CD14-positive monocyte (primary cell): ENCODE measurements around the gene KIAA1755. TPM values are rescaled to one million over a fixed set of nuclear protein-coding genes. Genes with fewer than 3 reads are reported as not detected.
A peak's percentile ranks its signal among the peaks of the same experiment; 100 is the strongest.

Source experiments
- DNase-seq, 3 donors: peaks; one replicate each; pipeline ENCODE4 v3.0.0-alpha.2; 2011 to 2022
- H2AFZ ChIP-seq: 2 replicates; pipeline ENCODE4 v1.6.0; 2012; ENCODE audit warnings: mild to moderate bottlenecking, low read depth, low read length, inconsistent platforms; ENCODE audit not compliant: insufficient read depth, poor library complexity, severe bottlenecking
- H3K27ac ChIP-seq, 2 donors: 1 replicate in 1 of 2; 2 replicates in 1 of 2; pipeline ENCODE4 v1.5.1; 2012 to 2013; ENCODE audit warnings: low read length in 2 of 2, control low read depth in 1 of 2, inconsistent platforms in 1 of 2, low read depth in 1 of 2, mild to moderate bottlenecking in 1 of 2
- H3K27me3 ChIP-seq, 2 donors: one replicate each; pipeline versions ENCODE4 v1.6.0 to v1.6.1; 2011 to 2013; ENCODE audit warnings: low read length in 2 of 2; ENCODE audit not compliant: control insufficient read depth in 2 of 2, insufficient read depth in 2 of 2
- H3K36me3 ChIP-seq, 2 donors: replicated peaks in 1 of 2; 1 replicate in 1 of 2; 2 replicates in 1 of 2; pipeline versions ENCODE4 v1.5.1 to v1.6.1; 2012 to 2013; ENCODE audit warnings: low read length in 2 of 2, control low read depth in 1 of 2, inconsistent platforms in 1 of 2, mild to moderate bottlenecking in 1 of 2; ENCODE audit not compliant: insufficient read depth in 2 of 2, control insufficient read depth in 1 of 2
- H3K4me1 ChIP-seq, 2 donors: 1 replicate in 1 of 2; 2 replicates in 1 of 2; pipeline versions ENCODE4 v1.5.1 to v1.6.1; 2012 to 2013; ENCODE audit warnings: low read length in 2 of 2, control low read depth in 1 of 2, inconsistent platforms in 1 of 2, mild to moderate bottlenecking in 1 of 2, moderate library complexity in 1 of 2; ENCODE audit not compliant: insufficient read depth in 2 of 2, control insufficient read depth in 1 of 2
- H3K4me2 ChIP-seq: replicated peaks from 2 replicates; pipeline ENCODE3; 2012; ENCODE audit warnings: low read length, moderate library complexity, mild to moderate bottlenecking; ENCODE audit not compliant: poor library complexity, severe bottlenecking; ENCODE audit errors: extremely low read depth
- H3K4me3 ChIP-seq, 3 experiments: fragments of 200-600 bp in 1 of 3; sonication (generic) in 1 of 3; replicated peaks in 1 of 3; 1 replicate in 2 of 3; 2 replicates in 1 of 3; pipeline ENCODE4 v1.5.1; 2011 to 2013; ENCODE audit warnings: low read length in 3 of 3, mild to moderate bottlenecking in 3 of 3, control low read depth in 2 of 3, low read depth in 2 of 3, inconsistent platforms in 1 of 3, moderate library complexity in 1 of 3
- H3K79me2 ChIP-seq: 2 replicates; pipeline ENCODE4 v1.6.0; 2012; ENCODE audit warnings: mild to moderate bottlenecking, control low read depth, inconsistent platforms, low read length, moderate library complexity; ENCODE audit not compliant: insufficient read depth
- H3K9ac ChIP-seq: 2 replicates; pipeline ENCODE4 v1.6.0; 2017; ENCODE audit warnings: low read length, mild to moderate bottlenecking; ENCODE audit not compliant: insufficient read depth, poor library complexity, severe bottlenecking
- H3K9me3 ChIP-seq, 2 donors: replicated peaks in 1 of 2; 1 replicate in 1 of 2; 2 replicates in 1 of 2; pipeline versions ENCODE4 v1.5.1 to v1.6.1; 2012 to 2013; ENCODE audit warnings: low read length in 2 of 2, control low read depth in 1 of 2; ENCODE audit not compliant: control insufficient read depth in 1 of 2, insufficient read depth in 1 of 2
- H4K20me1 ChIP-seq: 2 replicates; pipeline ENCODE4 v1.6.0; 2012; ENCODE audit warnings: mild to moderate bottlenecking, low read length, control low read depth, moderate library complexity; ENCODE audit not compliant: insufficient read depth
- H3K27ac Mint-ChIP-seq, 7 donors: one replicate each; pipeline ENCODE4 v1.8.0; 2020; ENCODE audit warnings: mild to moderate bottlenecking in 7 of 7, mixed read lengths in 7 of 7, moderate library complexity in 6 of 7, inconsistent platforms in 2 of 7
- H3K27me3 Mint-ChIP-seq, 3 donors: one replicate each; pipeline ENCODE4 v1.8.0; 2021 to 2022; ENCODE audit warnings: low read depth in 3 of 3, mild to moderate bottlenecking in 3 of 3, mixed read lengths in 3 of 3, moderate library complexity in 3 of 3, inconsistent platforms in 1 of 3
- H3K36me3 Mint-ChIP-seq, 2 donors: one replicate each; pipeline ENCODE4 v1.8.0; 2020; ENCODE audit warnings: mixed read lengths in 2 of 2, inconsistent platforms in 1 of 2, mild to moderate bottlenecking in 1 of 2
- H3K4me1 Mint-ChIP-seq: one replicate; pipeline ENCODE4 v1.8.0; 2020; ENCODE audit warnings: mild to moderate bottlenecking, mixed read lengths
- H3K4me3 Mint-ChIP-seq, 2 donors: one replicate each; pipeline ENCODE4 v1.8.0; 2020; ENCODE audit warnings: mild to moderate bottlenecking in 2 of 2, mixed read lengths in 2 of 2, moderate library complexity in 1 of 2
- H3K9me3 Mint-ChIP-seq, 7 donors: one replicate each; pipeline ENCODE4 v1.8.0; 2020 to 2022; ENCODE audit warnings: mixed read lengths in 7 of 7, mild to moderate bottlenecking in 6 of 7, moderate library complexity in 6 of 7, inconsistent platforms in 2 of 7
- WGBS: methylation state at CpG from one replicate; pipeline ENCODE4 v1.1.5; 2013; ENCODE audit warnings: missing lambda C conversion rate; ENCODE audit not compliant: insufficient coverage; 5-methylcytosine and 5-hydroxymethylcytosine counted together
- intact Hi-C, 2 donors: fragments of 100-400 bp; cut with micrococcal nuclease; formaldehyde crosslinking; loops; one replicate each; pipeline versions ENCODE4 v1.15.0 to v1.15.1; 2023
- polyA plus RNA-seq, 3 donors: library from polyadenylated mRNA; depleted of rRNA in 1 of 3; unstranded in 2 of 3; stranded (reverse) in 1 of 3; fragments of 300-500 nt in 2 of 3; fragments of >200 nt in 1 of 3; fragmentation: Illumina TruSeq in 2 of 3; gene quantifications; 1 replicate in 2 of 3; 2 replicates in 1 of 3; pipeline ENCODE4 v1.2.3, GENCODE V29; 2012 to 2021
- TF ChIP-seq, protein P1 (sequence below): fragments of 200-600 bp; IDR thresholded peaks from one replicate; pipeline ENCODE4 v1.8.0; 2022; ENCODE audit warnings: antibody characterized with exemption, mild to moderate bottlenecking

The KIAA1755 gene
- polyA plus RNA-seq, 3 donors = not detected

DNA sequence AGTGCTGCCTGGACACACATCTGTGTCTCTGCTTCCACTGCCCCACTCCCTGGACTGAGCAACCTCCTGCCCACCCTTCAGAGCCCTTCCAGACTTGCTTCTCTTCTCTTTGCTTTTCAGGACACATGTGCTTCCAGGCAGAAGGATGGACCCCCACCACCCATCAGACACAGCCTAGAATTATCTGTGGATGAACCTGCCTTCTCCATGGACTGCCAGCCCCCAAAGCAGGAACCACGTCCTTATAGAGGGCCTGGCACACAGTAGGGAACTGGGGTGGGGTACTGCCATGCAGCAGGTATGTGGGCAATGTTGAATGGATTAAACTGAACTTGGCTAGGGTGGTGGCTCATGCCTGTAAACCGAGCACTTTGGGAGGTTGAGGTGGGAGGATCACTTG lies 3.6 kb downstream of the KIAA1755 start:
- no peak overlapping the region for H3K4me3 Mint-ChIP-seq
- Histone ChIP-seq H3K4me3 (no peak overlapping the region), H3K9me3 (peaks cover 3 to 15% of the 10 kb centered on the region in 2 donors), H3K4me2 (no peak overlapping the region), H4K20me1 (no peaks in the 10 kb centered on the region), H3K9ac (no peak overlapping the region), H3K27ac (no peak overlapping the region), H2AFZ (no peak overlapping the region), H3K36me3 (no peaks in the 10 kb centered on the region), H3K4me1 (peaks cover 5 to 10% of the 10 kb centered on the region in 2 donors), H3K79me2 (no peaks in the 10 kb centered on the region), H3K27me3 (peaks cover 31 to 33% of the 10 kb centered on the region in 2 donors)
- H3K4me1 Mint-ChIP-seq = peaks cover 22% of the 10 kb centered on the region
- 100% methylated on average over 1 of the region's 2 CpGs for WGBS
- peaks cover 32 to 52% (median 36%) of the 10 kb centered on the region in 3 donors for H3K27me3 Mint-ChIP-seq
- peaks cover 2 to 20% (median 8%) of the 10 kb centered on the region in 7 donors for H3K9me3 Mint-ChIP-seq
- DNase-seq = no peak
- peaks cover 4 to 11% of the 10 kb centered on the region in 2 donors for H3K36me3 Mint-ChIP-seq
- intact Hi-C loops = no loop called here
- TF ChIP-seq, protein P1, sequence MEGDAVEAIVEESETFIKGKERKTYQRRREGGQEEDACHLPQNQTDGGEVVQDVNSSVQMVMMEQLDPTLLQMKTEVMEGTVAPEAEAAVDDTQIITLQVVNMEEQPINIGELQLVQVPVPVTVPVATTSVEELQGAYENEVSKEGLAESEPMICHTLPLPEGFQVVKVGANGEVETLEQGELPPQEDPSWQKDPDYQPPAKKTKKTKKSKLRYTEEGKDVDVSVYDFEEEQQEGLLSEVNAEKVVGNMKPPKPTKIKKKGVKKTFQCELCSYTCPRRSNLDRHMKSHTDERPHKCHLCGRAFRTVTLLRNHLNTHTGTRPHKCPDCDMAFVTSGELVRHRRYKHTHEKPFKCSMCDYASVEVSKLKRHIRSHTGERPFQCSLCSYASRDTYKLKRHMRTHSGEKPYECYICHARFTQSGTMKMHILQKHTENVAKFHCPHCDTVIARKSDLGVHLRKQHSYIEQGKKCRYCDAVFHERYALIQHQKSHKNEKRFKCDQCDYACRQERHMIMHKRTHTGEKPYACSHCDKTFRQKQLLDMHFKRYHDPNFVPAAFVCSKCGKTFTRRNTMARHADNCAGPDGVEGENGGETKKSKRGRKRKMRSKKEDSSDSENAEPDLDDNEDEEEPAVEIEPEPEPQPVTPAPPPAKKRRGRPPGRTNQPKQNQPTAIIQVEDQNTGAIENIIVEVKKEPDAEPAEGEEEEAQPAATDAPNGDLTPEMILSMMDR = no peak
- peak overlapping the region in 1 of 7 donors; percentile 72 for H3K27ac Mint-ChIP-seq

DNA sequence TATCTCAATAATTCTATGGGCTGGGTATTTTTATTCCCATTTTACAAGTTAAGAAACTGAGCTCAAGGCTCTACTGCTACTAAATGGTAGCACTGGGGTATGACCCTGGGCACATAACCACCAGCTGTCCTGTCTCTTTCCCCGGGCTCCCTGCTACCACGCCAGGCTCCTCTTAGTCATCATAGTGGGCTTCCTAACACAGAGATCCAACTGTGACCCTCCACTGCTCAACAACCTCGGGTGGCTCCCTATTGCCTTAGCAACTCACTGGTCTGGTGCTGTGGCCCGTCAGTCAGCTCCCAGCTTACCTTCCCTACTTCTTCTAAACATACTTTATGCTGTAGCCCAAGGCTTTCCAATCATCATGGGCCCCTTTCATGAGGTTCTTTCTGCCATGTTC lies 4.5 kb downstream of the KIAA1755 start:
- Histone ChIP-seq H3K4me3 (no peak overlapping the region), H3K4me2 (no peak overlapping the region), H3K4me1 (peaks cover 15 to 19% of the 10 kb centered on the region in 2 donors), H3K9me3 (peaks cover 3 to 15% of the 10 kb centered on the region in 2 donors), H3K27me3 (peaks cover 22 to 25% of the 10 kb centered on the region in 2 donors), H3K36me3 (no peaks in the 10 kb centered on the region), H4K20me1 (no peaks in the 10 kb centered on the region), H3K9ac (no peak overlapping the region), H3K27ac (no peak overlapping the region), H2AFZ (no peak overlapping the region), H3K79me2 (no peaks in the 10 kb centered on the region)
- peaks cover under 1 to 17% (median 6%) of the 10 kb centered on the region in 7 donors for H3K9me3 Mint-ChIP-seq
- H3K4me3 Mint-ChIP-seq = no peak overlapping the region
- DNase-seq = no peak
- 94% methylated on average over 4 of the region's 4 CpGs for WGBS
- H3K27ac Mint-ChIP-seq = no peak overlapping the region
- peaks cover 4 to 8% of the 10 kb centered on the region in 2 donors for H3K36me3 Mint-ChIP-seq
- H3K27me3 Mint-ChIP-seq = peaks cover 26 to 45% (median 29%) of the 10 kb centered on the region in 3 donors
- TF ChIP-seq, protein P1 = no peak
- H3K4me1 Mint-ChIP-seq = peaks cover 29% of the 10 kb centered on the region
- intact Hi-C loops = no loop called here
